Activated CD4-positive, alpha-beta T cell treated with anti-CD3 and anti-CD28 coated beads, Interleukin-2, amount 10 ng/mL, durations not matched to agents 24 days and 14 days (primary cell): ENCODE data around the gene MRTFA. TPM values are rescaled to one million over a fixed set of nuclear protein-coding genes. Genes with fewer than 3 reads are reported as not detected.
A peak's percentile ranks its signal among the peaks of the same experiment; 100 is the strongest.
"Not testable (repeated sequence)": the region's sequence is repeated elsewhere in the genome, so short reads cannot be mapped to it uniquely, and the experiment has no call there.

Experiments used
- DNase-seq: peaks from one replicate; pipeline ENCODE4 v3.0.0; 2022
- H3K27ac Mint-ChIP-seq: one replicate; pipeline ENCODE4 v1.8.0; 2022; ENCODE audit warnings: mild to moderate bottlenecking, mixed read lengths
- H3K27me3 Mint-ChIP-seq: one replicate; pipeline ENCODE4 v1.8.0; 2022; ENCODE audit warnings: mixed read lengths
- H3K36me3 Mint-ChIP-seq: one replicate; pipeline ENCODE4 v1.8.0; 2022; ENCODE audit warnings: low read depth, mild to moderate bottlenecking, mixed read lengths
- H3K4me1 Mint-ChIP-seq: one replicate; pipeline ENCODE4 v1.8.0; 2021; ENCODE audit warnings: mixed read lengths
- H3K4me3 Mint-ChIP-seq: one replicate; pipeline ENCODE4 v1.8.0; 2022; ENCODE audit warnings: mild to moderate bottlenecking, moderate library complexity, mixed read lengths
- H3K9me3 Mint-ChIP-seq: one replicate; pipeline ENCODE4 v1.8.0; 2021; ENCODE audit warnings: mixed read lengths
- intact Hi-C: fragments of 100-400 bp; cut with micrococcal nuclease; formaldehyde crosslinking; loops from one replicate; pipeline ENCODE4 v1.15.1; 2023
- total RNA-seq: library from RNA; stranded (reverse); gene quantifications from 2 replicates; pipeline ENCODE4 v1.2.3, GENCODE V29; 2022

Gene MRTFA
- total RNA-seq, 1 donor from 2014 or later: 51.7 TPM

- Mint-ChIP-seq H3K27me3 (no peaks in the 10 kb centered on the region), H3K4me1 (peaks cover 26% of the 10 kb centered on the region), H3K4me3 (no peak overlapping the region), H3K36me3 (peaks cover 2% of the 10 kb centered on the region), H3K9me3 (peaks cover 3% of the 10 kb centered on the region), H3K27ac (peak overlapping the region; percentile 10)
- no peak for DNase-seq
- intact Hi-C loops: no loop called here
Measured at GRCh38 chr22:40671369-40671768, 34.9 kb upstream of the MRTFA start.

DNA sequence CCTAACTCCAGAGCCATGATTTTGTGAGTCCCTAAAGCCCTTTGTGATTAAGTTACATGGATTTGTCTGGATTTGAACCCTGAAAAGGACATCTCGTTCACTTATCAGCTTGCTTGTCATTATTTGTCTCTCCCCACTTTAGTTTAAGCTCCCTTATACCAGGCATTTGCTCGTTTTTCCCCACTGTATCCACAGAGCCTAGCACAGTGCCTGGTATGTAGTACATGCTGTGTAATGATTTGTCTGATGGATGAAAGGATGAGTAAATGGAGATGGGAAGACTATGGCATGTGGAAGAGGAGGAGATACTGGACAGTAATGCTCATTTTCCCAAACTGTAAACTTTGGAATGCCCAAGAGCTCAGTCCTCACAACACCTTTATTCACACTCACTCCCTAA lies 33.5 kb upstream of the MRTFA start:
- Mint-ChIP-seq H3K4me3 (no peak overlapping the region), H3K36me3 (peaks cover 2% of the 10 kb centered on the region), H3K27ac (peak overlapping the region; percentile 91), H3K27me3 (no peaks in the 10 kb centered on the region), H3K9me3 (peaks cover 3% of the 10 kb centered on the region), H3K4me1 (peaks cover 26% of the 10 kb centered on the region)
- DNase-seq: no peak
- intact Hi-C loops: no loop called here

GRCh38 chr22:40668611-40669411 lies 32.3 kb upstream of the MRTFA start:
- Mint-ChIP-seq H3K4me3 (peak overlapping the region; percentile 63), H3K27ac (peak overlapping the region; percentile 91), H3K27me3 (no peaks in the 10 kb centered on the region), H3K9me3 (peaks cover 3% of the 10 kb centered on the region), H3K36me3 (peaks cover 2% of the 10 kb centered on the region), H3K4me1 (peaks cover 26% of the 10 kb centered on the region)
- DNase-seq: peak; percentile 72
- intact Hi-C loops: loop anchor here (1.0 to 2.0 kb wide), 2 partner anchors 14 to 16 kb away; no protein-coding TSS in a partner anchor

DNA sequence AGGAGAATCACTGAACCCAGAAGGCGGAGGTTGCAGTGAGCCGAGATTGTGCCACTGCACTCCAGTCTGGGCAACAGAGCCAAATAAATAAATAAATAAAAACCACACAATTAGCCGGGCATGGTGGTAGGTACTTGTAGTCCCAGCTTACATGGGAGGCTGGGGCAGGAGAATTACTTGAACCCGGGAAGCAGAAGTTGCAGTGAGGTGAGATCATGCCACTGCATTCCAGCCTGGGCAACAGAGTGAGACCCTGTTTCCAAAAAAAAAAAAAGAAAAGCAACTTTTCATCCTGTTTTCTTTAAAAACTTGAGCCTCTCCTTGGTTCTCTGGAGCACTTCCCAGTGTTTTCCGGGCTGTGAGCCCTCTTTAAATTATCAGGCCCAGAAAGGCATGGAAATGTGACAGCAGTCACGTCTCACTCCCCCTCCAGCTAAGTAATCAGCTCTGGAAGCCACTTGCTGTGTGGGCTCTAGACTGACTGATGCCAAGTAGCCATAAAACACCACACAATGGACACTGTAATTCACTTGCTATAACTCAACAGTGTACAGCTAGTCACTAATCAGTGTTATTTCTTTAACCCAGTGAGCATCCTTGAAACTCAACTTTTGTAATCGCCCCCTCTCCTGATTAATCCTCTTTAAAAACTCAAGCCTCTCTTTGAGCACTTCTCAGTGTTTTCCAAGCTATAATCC lies 29.8 kb upstream of the MRTFA start:
- peaks cover 2% of the 10 kb centered on the region for H3K36me3 Mint-ChIP-seq
- intact Hi-C loops: no loop called here
- H3K27ac Mint-ChIP-seq: no peak overlapping the region
- H3K4me1 Mint-ChIP-seq: peaks cover 26% of the 10 kb centered on the region
- H3K9me3 Mint-ChIP-seq: peaks cover 3% of the 10 kb centered on the region
- no peak for DNase-seq
- H3K27me3 Mint-ChIP-seq: no peaks in the 10 kb centered on the region
- H3K4me3 Mint-ChIP-seq: no peak overlapping the region

DNA sequence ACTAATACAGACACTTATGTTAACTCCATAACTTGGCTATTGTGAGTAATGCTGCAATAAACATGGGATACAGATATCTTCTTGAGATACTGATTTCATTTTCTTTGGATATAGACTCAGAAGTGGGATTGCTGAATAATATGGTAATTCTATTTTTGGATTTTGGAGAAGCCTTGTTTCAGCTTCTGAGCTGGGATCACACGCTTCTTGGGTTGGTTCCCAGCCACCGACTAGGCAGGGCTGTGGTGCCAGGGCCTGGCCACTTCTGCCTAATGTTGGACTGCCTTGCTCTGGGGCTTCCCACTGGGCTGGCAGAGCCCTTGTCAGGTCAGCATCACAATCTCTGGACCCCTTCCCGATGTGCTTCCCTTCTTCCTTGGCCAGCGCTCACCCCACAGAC lies 28.8 kb upstream of the MRTFA start:
- DNase-seq: no peak
- H3K4me3 Mint-ChIP-seq: no peak overlapping the region

GRCh38 chr22:40661671-40662070 lies 25.2 kb upstream of the MRTFA start:
- Mint-ChIP-seq H3K27me3 (no peaks in the 10 kb centered on the region), H3K4me1 (peaks cover 2% of the 10 kb centered on the region), H3K4me3 (no peak overlapping the region), H3K36me3 (no peaks in the 10 kb centered on the region), H3K9me3 (no peaks in the 10 kb centered on the region), H3K27ac (no peak overlapping the region)
- intact Hi-C loops: no loop called here
- DNase-seq: no peak

More for the DNA sequence above, 28.8 kb upstream of the MRTFA start:
- Mint-ChIP-seq H3K36me3 (peaks cover 2% of the 10 kb centered on the region), H3K9me3 (peaks cover 3% of the 10 kb centered on the region), H3K4me1 (peaks cover 26% of the 10 kb centered on the region), H3K27ac (no peak overlapping the region), H3K27me3 (no peaks in the 10 kb centered on the region)
- intact Hi-C loops: no loop called here

DNA sequence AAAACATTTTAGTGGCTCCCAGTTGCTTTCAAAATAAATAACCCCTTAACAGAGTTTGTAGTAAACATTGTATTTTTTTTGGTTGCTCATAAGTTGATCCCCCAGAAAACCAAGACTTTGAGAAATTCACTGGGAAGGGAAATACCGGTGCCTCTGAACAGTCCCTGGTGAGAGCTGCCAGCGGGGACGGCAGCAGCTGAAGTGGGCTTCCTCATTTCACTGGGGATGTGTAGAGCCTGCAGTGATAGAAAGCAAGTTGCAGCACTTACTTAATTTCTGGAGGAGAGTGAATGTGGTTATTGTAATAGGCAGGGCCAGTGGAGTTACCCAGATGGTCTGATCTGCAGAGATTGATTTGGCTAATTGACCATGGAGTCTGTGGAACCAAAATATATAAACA lies 24.2 kb upstream of the MRTFA start:
- Mint-ChIP-seq H3K27me3 (no peaks in the 10 kb centered on the region), H3K27ac (no peak overlapping the region), H3K4me3 (no peak overlapping the region), H3K4me1 (no peaks in the 10 kb centered on the region), H3K9me3 (no peaks in the 10 kb centered on the region), H3K36me3 (no peaks in the 10 kb centered on the region)
- intact Hi-C loops: no loop called here
- DNase-seq: no peak

GRCh38 chr22:40659166-40659565 lies 22.6 kb upstream of the MRTFA start:
- H3K4me1 Mint-ChIP-seq: peaks cover 2% of the 10 kb centered on the region
- DNase-seq: no peak
- H3K36me3 Mint-ChIP-seq: no peaks in the 10 kb centered on the region
- H3K4me3 Mint-ChIP-seq: no peak overlapping the region
- no peak overlapping the region for H3K27ac Mint-ChIP-seq
- intact Hi-C loops: no loop called here
- no peaks in the 10 kb centered on the region for H3K27me3 Mint-ChIP-seq
- H3K9me3 Mint-ChIP-seq: no peaks in the 10 kb centered on the region

DNA sequence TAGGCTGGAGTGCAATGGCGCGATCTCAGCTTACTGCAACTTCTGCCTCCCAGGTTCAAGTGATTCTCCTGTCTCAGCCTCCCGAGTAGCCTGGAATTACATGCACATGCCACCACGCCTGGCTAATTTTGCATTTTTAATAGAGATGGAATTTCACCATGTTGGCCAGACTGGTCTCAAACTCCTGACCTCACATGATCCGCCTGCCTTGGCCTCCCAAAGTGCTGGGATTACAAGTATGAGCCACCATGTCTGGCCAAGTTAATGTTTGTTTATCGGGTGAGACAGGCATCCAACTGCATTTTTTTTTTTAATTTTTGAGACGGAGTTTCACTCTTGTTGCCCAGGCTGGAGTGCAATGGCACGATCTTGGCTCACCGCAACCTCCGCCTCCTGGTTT lies 20.1 kb upstream of the MRTFA start:
- H3K9me3 Mint-ChIP-seq, H3K27me3 Mint-ChIP-seq, intact Hi-C loops, H3K27ac Mint-ChIP-seq, H3K4me3 Mint-ChIP-seq, H3K36me3 Mint-ChIP-seq, DNase-seq: not testable (repeated sequence)
- peaks cover 12% of the 10 kb centered on the region for H3K4me1 Mint-ChIP-seq

- DNase-seq, H3K27ac Mint-ChIP-seq, H3K9me3 Mint-ChIP-seq, H3K4me3 Mint-ChIP-seq, H3K27me3 Mint-ChIP-seq, intact Hi-C loops, H3K36me3 Mint-ChIP-seq: not testable (repeated sequence)
- peaks cover 17% of the 10 kb centered on the region for H3K4me1 Mint-ChIP-seq
Measured at GRCh38 chr22:40655941-40656340, 19.4 kb upstream of the MRTFA start.

- no peak for DNase-seq
- H3K36me3 Mint-ChIP-seq: no peaks in the 10 kb centered on the region
- no peak overlapping the region for H3K4me3 Mint-ChIP-seq
- intact Hi-C loops: loop anchor here (5.0 kb wide), 1 partner anchor 58 kb away; no protein-coding TSS in a partner anchor
- H3K4me1 Mint-ChIP-seq: peaks cover 17% of the 10 kb centered on the region
- H3K27me3 Mint-ChIP-seq: no peaks in the 10 kb centered on the region
- no peaks in the 10 kb centered on the region for H3K9me3 Mint-ChIP-seq
- H3K27ac Mint-ChIP-seq: no peak overlapping the region
Measured at GRCh38 chr22:40654522-40655167, 18.1 kb upstream of the MRTFA start.

DNA sequence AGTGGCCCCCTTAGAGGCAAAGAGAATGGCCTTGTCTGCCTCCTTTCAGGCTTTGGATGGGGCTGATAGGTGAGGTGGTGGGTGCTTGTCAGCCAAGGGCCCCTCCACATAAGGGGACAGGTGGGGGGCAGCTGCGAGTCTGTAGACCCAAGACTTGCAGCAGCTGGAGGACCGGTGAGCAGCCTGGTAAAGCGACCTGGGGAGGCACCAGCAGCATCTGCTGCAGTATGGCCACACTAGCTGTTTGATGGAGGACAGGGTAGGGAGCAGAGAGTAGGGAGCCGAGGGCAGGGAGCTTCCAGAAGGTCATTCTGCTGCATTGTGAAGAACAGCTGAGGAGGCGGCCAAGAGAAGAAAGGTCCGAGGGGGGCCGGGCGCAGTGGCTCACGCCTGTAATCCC lies 16.8 kb upstream of the MRTFA start:
- peak overlapping the region; percentile 15 for H3K27ac Mint-ChIP-seq
- peaks cover 17% of the 10 kb centered on the region for H3K4me1 Mint-ChIP-seq
- DNase-seq: no peak
- H3K36me3 Mint-ChIP-seq: no peaks in the 10 kb centered on the region
- no peaks in the 10 kb centered on the region for H3K27me3 Mint-ChIP-seq
- no peak overlapping the region for H3K4me3 Mint-ChIP-seq
- intact Hi-C loops: loop anchor here (2.0 to 5.0 kb wide), 3 partner anchors 15 to 245 kb away; no protein-coding TSS in a partner anchor
- H3K9me3 Mint-ChIP-seq: no peaks in the 10 kb centered on the region

DNA sequence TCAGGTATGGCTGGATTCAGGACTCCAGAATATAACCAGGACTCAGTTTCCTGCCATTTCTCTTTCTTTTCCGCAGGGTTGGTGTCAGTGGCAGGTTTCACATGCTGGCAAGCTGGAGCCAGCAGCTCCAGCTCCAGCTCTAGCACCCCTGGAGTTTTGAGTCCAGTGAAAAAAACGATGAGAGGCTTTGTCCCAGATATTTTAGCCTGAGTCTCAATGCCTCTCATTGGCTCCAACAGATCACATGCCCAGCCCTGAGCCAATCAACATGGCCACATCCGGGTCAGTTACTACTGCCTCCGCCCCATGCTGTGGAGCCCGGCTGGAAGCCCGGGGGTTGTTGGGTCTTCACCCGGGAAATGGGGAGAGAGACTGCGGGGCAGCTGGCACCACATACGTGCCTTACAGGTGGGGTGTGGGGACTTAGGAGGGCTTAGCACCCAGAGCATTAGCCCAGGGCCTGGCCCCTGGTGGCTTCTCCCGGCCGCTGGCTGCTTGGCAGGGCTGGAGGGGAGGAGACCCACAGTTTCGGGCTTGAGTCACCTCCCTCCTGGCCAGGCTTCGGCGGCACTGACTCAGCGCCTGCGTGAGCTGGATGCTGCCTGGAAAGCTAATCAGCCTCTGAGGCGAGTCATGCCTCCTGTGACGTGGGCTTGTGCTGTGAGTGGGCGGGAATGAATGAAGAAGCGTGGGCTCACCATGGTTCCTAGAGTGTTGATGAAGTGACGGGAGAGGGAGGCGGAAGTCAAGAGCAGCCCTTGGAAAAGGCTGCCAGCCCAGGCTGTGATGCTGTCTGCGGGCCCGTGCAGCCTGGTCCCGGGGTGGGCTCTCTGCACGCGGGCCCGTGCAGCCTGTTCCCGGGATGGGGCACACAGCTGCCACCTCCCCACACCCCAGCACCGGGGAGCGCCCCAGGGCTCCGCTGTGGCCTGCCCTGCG lies 15.3 kb upstream of the MRTFA start:
- H3K27ac Mint-ChIP-seq: peak overlapping the region; percentile 85
- H3K4me3 Mint-ChIP-seq: peak overlapping the region; percentile 55
- no peaks in the 10 kb centered on the region for H3K27me3 Mint-ChIP-seq
- peak; percentile 91 for DNase-seq
- H3K36me3 Mint-ChIP-seq: no peaks in the 10 kb centered on the region
- H3K4me1 Mint-ChIP-seq: peaks cover 22% of the 10 kb centered on the region
- intact Hi-C loops: loop anchor here (1.0 to 5.0 kb wide), 4 partner anchors 17 to 247 kb away; no protein-coding TSS in a partner anchor
- no peaks in the 10 kb centered on the region for H3K9me3 Mint-ChIP-seq
